Stimulated activated CD8-positive, alpha-beta memory T cell treated with anti-CD3 and anti-CD28 coated beads, Interleukin-2, amount 100 ng/mL, for 1 hour (primary cell): ENCODE results near the gene LAS1L.
"Not testable (repeated sequence)": the region's sequence is repeated elsewhere in the genome, so short reads cannot be mapped to it uniquely, and the experiment has no call there.

Experiments used
- DNase-seq, 2 donors: peaks; one replicate each; pipeline ENCODE4 v3.0.0-alpha.2; 2020; ENCODE audit warnings: low read depth in 2 of 2

The LAS1L gene

DNA sequence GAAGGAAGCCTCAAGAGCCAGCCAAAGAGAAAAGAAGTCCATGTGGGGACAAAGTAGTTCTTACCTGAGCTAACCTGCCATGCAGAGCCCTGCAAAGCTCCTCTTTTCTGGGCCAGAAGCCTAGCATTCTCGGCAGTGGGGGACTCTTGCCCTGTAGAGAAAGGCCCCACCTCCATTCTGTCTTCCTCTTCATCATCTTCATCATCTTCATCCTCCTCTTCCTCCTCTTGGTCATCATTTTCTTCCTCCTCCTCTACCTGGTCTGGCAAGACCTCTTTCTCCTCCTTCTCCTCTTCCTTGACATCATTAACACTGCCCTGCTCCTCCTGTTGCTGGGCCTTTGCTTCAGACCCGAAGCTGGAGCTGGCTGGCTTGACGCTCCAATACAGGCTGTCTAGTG is 16.7 kb downstream of the LAS1L start:
- no peak for DNase-seq

DNA sequence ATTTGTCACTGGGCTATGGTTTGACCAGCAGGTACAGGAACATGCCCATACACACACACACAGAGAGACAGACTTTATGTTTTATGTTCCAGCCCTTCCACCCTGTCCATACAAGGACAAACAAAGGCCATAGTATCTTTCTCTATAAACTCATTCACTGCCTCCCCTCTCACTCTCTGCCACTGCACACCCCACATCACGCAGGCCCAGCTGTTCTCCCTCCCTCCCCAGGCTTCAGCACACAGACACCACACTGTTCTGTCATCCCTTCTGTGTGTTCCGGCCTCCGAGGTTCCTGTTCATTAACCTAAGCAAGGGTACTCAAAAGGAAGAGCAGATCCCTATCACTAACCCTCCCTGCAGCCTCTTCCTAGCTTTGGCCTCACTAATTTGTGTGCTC is 17.8 kb downstream of the LAS1L start:
- DNase-seq: no peak

DNA sequence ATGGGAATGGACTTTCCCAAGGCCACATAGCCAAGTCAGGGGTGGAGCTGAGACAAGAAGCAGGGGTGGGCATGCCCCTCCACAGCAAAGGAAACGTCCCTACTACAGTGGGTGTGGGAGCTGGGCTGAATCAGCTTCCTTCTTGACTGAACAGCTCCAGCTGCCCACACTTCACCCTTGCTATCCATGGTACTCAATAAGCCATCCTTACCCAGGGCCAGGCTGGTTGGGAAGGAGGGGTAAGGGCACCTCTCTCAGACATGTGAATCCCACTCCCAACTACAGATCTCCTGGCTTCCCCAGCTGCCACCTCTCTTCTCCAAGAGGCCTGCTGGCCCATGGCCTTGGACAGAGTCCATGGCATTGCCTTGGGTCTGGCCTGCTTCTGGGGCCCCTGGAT is 21.0 kb downstream of the LAS1L start:
- no peak for DNase-seq

DNA sequence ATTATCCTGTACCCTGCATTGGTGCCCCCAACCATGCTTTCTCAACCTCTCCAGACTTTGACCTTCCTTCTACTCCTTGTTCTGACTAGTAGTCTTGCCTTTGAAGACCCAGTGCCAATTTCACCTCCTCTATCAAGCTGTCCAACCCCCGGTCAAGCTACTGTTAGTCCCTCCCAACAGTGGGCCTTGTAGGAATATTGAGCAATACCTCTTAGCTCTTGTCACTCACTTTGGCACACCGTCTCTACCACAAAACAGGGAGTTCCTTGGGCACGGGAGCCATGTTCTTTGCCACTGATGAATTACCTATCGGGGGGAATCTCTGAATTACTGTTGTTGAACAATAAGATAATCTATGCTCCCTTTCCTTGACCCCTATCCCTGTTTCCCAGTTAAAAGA is 25.2 kb downstream of the LAS1L start:
- no peak for DNase-seq

DNA sequence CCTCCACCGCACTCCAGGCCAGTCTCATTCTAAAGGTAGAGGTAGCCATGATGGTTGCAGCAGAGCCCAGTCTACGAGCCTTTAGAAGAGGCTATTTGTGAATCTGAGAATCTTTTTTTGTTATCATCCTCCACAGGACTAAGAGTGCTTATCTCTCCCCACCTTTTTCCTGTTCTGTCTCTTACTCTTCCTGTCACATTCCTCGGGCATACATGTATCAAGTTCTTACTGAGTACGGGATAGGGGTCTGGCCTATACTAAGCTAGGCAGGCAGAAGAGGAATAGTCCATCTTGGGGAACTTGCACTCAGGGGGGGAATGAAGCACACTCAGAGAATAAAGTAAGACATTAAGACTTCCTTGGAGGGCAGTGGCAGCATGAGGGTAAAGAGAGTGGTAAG is 25.7 kb downstream of the LAS1L start:
- no peak for DNase-seq

DNA sequence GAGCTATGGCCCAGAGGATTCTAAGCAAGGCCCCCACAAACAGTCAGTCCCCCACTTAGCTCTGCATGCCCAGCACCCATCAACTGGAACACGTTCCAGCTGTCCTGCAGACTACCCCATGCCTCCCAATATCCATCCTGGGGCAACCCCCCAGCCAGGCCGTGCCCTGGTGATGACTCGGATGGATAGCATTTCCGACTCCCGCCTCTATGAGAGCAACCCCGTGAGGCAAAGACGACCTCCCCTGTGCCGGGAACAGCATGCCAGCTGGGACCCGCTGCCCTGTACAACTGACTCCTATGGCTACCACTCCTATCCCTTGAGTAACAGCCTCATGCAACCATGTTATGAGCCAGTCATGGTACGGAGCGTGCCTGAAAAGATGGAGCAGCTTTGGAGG is 32.0 kb downstream of the LAS1L start:
- no peak for DNase-seq

DNA sequence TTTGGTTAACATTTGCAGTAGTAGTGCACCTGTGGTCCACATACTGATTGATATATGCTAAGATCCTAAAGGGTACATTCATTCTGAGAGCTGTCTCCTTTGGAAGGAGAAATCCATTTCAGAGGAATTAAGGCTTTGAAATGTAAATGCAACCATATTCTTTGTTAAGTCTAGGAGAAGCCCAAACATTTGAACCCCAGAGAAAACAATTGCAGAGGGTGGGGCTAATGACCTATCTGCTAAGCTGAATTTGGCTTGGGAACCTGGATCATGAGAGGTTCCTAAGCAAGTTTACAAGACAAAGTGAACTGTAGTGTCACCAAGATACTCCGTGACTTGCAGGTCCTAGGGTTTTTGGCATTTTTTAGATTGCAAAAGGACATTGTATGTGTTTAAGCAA is 41.2 kb downstream of the LAS1L start:
- DNase-seq: no peak

DNA sequence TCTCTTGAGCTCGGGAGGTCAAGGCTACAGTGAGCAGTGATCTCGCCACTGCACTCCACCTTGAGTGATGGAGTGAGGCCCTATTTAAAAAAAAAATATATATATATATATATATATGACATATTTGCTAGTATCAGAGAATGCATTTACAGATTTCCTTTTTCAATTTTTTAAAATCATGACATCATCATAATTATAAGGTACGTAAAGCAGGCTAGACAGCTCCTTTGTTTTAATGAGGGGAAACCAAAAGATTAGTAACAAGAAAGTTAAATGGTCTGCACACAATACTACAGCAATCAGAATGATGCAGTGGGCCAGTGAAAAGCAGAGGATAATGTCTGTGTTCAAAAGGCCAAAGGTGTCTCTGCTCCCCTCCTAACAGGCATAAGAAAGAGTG is 43.0 kb downstream of the LAS1L start:
- no peak for DNase-seq

DNA sequence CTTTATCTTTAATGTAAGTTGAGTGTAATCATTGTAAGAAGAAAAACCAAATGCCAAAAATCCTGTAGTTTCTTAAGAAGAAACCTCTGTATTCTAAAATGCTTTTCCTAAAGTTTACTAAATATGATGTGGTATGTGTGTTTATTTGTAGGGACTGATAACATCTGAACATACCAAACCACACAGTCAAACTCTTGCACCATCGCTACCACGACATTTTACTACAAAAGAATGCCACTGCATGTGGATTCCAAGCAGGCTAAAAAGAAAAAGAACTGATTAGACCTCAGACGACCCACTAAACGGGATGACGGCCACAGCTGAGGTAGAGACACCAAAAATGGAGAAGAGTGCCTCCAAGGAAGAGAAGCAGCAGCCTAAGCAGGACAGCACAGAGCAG is 46.1 kb downstream of the LAS1L start:
- no peak for DNase-seq

DNA sequence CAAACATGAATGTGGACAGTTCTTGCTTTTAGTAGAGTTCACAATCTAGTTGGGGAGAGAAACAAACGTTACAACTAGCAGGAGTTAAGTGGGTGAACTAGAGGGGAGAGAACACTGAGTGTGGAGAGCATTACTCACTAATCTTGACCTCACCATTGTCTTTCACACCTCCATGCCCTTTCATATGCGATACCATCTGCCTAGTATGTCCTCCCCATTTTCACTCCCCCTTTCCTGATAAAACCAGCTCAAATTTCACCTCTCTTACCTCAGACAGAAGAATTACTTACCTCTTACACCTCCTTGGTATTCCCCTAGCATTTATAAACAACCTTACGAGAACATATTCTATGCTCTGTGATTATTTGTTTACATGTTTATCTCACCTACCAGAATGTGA is 53.6 kb downstream of the LAS1L start:
- DNase-seq: no peak

DNA sequence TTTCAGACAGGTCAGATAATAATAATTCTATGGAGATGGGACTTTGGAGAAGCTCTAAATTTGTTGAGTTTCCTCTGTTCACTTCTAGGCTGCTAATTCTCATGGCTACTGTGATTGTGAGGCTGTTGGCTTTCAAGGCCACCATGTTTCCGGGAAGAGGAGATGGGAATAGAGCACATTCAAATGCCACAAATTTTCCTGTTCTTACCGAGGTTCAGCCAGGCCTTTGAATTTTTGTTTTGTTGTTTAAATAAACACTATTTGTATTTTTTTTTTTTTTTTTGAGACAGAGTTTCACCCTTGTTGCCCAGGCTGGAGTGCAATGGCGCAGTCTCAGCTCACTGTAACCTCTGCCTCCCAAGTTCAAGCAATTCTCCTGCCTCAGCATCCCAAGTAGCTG is 55.5 kb downstream of the LAS1L start:
- DNase-seq: not testable (repeated sequence)

DNA sequence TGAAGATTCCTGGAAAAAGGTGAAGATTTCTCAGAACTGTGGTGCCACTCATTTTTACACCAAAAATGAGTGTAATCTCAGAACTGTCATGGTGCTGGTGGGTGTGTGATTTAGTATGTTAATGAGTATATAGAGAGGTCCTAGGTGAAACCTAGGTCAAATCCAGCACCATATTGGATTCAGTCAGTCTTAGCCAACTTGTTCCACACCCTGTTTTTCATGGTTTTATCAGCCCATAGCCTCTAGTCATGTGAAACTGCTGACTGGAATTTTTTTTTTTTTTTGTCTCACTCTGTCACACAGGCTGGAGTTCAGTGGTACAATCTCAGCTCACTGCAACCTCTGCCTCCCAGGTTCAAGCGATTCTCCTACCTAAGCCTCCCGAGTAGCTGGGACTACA is 58.0 kb downstream of the LAS1L start:
- no peak for DNase-seq

DNA sequence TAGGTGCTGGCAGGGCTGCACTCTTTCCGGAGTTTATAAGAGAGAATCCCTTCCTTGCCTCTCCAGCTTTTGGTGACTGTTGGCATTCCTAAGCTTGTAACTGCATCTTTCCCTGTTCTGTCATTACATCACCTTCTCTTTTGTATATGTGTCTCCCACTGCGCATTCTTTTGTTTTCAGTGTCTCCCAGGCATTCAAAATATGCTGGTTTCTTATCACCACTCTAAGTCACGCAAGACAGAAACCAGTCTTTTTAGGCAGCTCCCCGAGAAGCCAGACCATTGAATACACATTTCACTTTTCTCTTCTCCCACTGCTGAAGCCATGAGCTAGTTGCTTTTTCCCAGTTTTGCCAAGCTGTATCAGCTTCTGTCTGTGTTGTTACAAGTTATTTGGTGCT is 71.0 kb downstream of the LAS1L start:
- DNase-seq: no peak
